ENCODE measurements around the gene DUOXA2.

DNA sequence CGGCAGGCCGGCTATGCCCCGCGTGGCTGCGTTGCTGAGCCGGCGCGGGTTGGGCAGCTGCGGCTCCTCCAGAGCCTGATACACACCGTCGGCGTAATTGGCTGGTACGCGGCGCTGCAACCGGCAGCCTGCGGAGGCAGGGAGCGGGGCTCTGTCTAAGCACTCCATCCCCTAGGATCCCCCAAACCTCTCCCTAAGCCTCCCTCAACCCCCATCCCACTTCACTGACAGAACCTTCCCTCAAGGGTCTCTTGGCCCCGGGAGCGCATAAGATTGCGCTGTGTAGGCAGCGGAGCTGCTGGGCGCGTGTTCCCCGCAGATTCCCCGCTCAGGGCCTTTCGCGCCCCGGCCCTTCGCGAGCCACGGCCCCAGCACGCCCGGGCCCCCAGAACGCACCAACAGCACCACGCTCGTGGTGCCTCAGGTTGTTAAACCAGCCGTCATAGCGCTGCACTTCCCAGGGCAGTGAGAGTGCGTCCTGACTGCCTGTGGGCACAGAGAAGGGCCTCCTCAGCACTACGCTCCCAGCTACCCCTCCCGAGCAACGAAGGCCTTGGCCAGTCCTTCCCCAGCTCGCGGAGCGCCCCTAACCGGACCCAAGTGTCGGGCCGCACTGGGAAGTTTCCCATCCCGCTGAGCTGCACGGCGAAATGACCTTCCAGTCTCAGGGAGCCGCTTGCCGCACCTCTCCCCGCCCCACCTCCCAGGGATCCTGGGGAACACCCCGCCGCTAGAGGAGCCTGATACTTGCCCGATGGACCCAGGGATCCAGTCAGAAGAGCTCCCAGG lies 1.3 kb upstream of the DUOXA2 start:
- TF ChIP-seq, protein P1, sequence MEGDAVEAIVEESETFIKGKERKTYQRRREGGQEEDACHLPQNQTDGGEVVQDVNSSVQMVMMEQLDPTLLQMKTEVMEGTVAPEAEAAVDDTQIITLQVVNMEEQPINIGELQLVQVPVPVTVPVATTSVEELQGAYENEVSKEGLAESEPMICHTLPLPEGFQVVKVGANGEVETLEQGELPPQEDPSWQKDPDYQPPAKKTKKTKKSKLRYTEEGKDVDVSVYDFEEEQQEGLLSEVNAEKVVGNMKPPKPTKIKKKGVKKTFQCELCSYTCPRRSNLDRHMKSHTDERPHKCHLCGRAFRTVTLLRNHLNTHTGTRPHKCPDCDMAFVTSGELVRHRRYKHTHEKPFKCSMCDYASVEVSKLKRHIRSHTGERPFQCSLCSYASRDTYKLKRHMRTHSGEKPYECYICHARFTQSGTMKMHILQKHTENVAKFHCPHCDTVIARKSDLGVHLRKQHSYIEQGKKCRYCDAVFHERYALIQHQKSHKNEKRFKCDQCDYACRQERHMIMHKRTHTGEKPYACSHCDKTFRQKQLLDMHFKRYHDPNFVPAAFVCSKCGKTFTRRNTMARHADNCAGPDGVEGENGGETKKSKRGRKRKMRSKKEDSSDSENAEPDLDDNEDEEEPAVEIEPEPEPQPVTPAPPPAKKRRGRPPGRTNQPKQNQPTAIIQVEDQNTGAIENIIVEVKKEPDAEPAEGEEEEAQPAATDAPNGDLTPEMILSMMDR (IDR thresholded peaks at IDR 0.05) = no peak
- TF ChIP-seq, protein P2, sequence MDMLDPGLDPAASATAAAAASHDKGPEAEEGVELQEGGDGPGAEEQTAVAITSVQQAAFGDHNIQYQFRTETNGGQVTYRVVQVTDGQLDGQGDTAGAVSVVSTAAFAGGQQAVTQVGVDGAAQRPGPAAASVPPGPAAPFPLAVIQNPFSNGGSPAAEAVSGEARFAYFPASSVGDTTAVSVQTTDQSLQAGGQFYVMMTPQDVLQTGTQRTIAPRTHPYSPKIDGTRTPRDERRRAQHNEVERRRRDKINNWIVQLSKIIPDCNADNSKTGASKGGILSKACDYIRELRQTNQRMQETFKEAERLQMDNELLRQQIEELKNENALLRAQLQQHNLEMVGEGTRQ (CRISPR knock-in tag; IDR thresholded peaks at IDR 0.05) = no peak
- TF ChIP-seq SMAD4 (CRISPR knock-in tag; IDR thresholded peaks at IDR 0.05) = no peak
- TF ChIP-seq CBFB (CRISPR knock-in tag; IDR thresholded peaks at IDR 0.05; ENCODE audit: low read depth) = no peak
- TF ChIP-seq, protein P3, sequence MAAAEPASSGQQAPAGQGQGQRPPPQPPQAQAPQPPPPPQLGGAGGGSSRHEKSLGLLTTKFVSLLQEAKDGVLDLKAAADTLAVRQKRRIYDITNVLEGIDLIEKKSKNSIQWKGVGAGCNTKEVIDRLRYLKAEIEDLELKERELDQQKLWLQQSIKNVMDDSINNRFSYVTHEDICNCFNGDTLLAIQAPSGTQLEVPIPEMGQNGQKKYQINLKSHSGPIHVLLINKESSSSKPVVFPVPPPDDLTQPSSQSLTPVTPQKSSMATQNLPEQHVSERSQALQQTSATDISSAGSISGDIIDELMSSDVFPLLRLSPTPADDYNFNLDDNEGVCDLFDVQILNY (CRISPR knock-in tag; IDR thresholded peaks at IDR 0.05) = no peak
- no peak for TF ChIP-seq IRF2 (CRISPR knock-in tag; IDR thresholded peaks at IDR 0.05; ENCODE audit: borderline replicate concordance, low read depth)
- TF ChIP-seq TCF7 (CRISPR knock-in tag; IDR thresholded peaks at IDR 0.05; ENCODE audit: low read depth) = no peak
- TF ChIP-seq, protein P4, sequence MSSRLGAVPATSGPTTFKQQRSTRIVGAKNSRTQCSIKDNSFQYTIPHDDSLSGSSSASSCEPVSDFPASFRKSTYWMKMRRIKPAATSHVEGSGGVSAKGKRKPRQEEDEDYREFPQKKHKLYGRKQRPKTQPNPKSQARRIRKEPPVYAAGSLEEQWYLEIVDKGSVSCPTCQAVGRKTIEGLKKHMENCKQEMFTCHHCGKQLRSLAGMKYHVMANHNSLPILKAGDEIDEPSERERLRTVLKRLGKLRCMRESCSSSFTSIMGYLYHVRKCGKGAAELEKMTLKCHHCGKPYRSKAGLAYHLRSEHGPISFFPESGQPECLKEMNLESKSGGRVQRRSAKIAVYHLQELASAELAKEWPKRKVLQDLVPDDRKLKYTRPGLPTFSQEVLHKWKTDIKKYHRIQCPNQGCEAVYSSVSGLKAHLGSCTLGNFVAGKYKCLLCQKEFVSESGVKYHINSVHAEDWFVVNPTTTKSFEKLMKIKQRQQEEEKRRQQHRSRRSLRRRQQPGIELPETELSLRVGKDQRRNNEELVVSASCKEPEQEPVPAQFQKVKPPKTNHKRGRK (CRISPR knock-in tag; IDR thresholded peaks at IDR 0.05; ENCODE audit: borderline replicate concordance) = no peak
- no peak for TF ChIP-seq ZNF138 (CRISPR knock-in tag; conservative IDR thresholded peaks at IDR 0.05)
- TF ChIP-seq CREM (CRISPR knock-in tag; IDR thresholded peaks at IDR 0.05) = no peak
- TF ChIP-seq, protein P5, sequence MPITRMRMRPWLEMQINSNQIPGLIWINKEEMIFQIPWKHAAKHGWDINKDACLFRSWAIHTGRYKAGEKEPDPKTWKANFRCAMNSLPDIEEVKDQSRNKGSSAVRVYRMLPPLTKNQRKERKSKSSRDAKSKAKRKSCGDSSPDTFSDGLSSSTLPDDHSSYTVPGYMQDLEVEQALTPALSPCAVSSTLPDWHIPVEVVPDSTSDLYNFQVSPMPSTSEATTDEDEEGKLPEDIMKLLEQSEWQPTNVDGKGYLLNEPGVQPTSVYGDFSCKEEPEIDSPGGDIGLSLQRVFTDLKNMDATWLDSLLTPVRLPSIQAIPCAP (CRISPR knock-in tag; IDR thresholded peaks at IDR 0.05) = no peak
- TF ChIP-seq, protein P6, sequence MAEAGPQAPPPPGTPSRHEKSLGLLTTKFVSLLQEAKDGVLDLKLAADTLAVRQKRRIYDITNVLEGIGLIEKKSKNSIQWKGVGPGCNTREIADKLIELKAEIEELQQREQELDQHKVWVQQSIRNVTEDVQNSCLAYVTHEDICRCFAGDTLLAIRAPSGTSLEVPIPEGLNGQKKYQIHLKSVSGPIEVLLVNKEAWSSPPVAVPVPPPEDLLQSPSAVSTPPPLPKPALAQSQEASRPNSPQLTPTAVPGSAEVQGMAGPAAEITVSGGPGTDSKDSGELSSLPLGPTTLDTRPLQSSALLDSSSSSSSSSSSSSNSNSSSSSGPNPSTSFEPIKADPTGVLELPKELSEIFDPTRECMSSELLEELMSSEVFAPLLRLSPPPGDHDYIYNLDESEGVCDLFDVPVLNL (CRISPR knock-in tag; IDR thresholded peaks at IDR 0.05; ENCODE audit: borderline replicate concordance, low read depth) = no peak
- TF ChIP-seq, protein P7, sequence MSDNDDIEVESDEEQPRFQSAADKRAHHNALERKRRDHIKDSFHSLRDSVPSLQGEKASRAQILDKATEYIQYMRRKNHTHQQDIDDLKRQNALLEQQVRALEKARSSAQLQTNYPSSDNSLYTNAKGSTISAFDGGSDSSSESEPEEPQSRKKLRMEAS (CRISPR knock-in tag; IDR thresholded peaks at IDR 0.05) = no peak
- no peak for TF ChIP-seq NR1H2 (CRISPR knock-in tag; IDR thresholded peaks at IDR 0.05)
